ENCODE data around the gene LRRC8A. TPM values are rescaled to one million over a fixed set of nuclear protein-coding genes. Genes with fewer than 3 reads are reported as not detected.

The LRRC8A gene
- 78.7 to 100 TPM (median 97.4 TPM) in 5 replicates for total RNA-seq (2022; extraction: Qiagen RNA extraction; ENCODE audit: low read depth)

DNA sequence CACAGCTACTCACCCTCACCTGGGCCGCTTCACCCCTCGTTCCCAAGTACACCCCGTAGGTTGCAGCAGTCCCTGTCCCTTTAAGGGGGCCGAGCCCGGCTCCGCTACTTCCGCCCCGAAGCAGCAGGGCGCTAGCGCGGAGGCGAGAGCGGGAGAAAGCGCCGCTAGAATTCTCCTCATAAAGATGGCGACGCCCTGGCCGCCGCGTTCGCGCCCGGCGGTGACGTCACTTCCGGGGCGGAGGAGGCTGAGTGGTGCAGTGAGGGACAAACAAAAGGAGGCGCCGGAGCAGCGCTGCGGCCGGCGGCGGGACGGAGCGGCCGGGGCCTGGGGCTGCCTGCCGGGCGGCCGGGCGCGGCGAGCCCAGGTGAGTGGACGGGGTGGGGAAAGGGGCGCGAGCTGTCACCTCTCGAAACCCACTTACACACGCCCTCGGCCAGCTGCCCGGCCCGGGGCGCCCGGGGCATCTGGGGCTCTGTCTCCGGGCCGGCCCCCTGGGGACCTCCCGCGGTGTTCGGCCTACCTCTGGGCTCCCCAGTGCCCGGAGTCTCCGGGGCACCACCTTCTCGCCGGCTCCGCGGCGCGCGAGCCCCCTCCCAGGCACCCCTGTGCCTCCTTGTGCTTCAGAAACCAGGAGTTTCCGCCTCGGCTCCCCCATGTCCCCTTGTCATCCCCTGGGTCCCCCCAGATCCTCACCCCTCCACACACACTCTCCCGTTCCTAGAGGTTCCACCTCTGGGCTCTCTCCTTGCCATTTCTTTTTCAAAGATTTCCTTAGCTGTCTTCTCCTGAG is at the start of gene LRRC8A, which contains the start of gene KYAT1:
Gene LRRC8A, plus strand, starts transcription at position 250 of the 793 bp plus-strand sequence. CDS start 25,032 bp downstream, outside the sequence.
Gene KYAT1, minus strand, starts transcription at position 67 of the 793 bp plus-strand sequence. CDS start 36,545 bp downstream, outside the sequence.

DNA sequence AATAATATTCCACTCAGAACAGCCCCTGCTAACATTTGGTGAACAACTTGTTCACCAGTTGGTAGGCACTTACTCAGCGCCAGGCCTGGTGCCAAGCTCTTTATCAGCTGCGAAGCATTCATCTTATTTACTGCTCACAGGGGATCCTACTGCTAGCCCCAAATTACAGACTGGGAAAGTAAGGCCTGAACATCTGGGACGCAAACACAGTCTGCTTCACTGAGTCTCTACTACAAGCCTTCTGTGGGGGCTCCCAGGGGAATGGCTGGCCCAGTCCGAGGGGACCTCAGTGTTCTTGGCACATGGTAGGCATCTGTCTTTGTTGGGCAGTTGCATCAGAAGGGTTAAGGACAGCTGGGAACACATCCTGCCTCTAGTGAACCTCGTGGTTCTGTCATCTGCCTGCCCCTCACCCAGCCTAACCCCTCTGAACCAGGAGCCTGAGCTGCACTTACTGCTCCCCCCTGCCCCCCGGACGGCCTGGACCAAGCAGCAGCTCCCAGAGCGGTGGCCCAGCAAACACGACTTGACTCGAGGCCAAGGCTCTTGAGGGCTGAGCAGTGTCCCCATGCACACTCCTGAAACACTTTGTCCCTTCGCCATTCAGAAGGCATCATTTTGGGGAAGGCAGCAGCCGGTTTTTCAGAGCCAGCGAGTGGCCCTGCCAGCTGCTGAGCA is 38.6 kb downstream of the LRRC8A start, which contains the start of gene PHYHD1:
Gene PHYHD1, plus strand, starts transcription at position 602 of the 678 bp plus-strand sequence. CDS start 1,342 bp downstream, outside the sequence.

DNA sequence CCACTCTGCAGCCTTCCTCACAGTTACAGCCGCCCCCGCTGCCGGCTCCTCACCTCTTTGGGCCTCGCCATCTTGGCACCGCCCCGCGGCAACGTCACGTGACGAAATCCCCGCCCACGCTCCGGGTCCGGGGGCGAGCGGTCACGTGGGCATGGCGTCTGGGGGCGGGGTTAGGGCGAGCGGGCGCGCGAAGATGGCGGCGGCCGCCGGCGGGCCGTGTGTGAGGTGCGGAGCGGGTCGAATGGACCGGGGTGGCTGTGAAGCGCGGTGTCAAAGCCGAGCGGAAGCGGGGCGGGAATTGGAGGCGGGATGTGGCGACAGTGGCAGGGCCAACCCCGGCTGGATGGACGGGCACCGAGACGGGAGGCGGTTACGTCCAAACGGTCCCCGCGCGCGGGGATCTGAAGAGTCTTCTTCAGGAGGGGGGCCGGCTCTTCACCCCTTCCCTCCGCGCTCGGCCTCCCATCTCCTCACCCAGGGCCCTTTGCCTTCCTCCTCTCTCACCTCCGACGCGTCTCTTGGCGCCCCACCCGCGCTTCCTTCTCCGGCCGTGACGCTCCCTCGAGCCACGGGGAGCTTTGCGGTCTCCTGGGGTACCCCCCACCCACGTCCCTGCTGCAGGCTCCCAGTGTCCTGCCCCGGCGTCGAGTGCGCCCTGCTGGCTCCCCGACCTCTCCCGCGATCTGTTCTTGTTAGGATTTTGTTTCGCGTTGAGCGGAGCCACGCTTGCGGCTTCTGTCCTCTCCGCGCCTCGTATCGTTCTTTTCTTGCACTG is 65.8 kb downstream of the LRRC8A start, which contains the start of the genes DOLK and NUP188:
Gene DOLK, minus strand, starts transcription at position 77 of the 775 bp plus-strand sequence. CDS start 300 bp downstream, outside the sequence.
Gene NUP188, plus strand, starts transcription at position 173 of the 775 bp plus-strand sequence. Its CDS starts 21 bp downstream, at position 194.

Other genes starting within 250 kb of the LRRC8A start
- 98.2 to 144 TPM (median 134 TPM) in 5 replicates for gene DYNC2I2, start 225.3 kb upstream of the LRRC8A start, total RNA-seq (2022; extraction: Qiagen RNA extraction; ENCODE audit: low read depth)
- 403 to 440 TPM (median 413 TPM) in 5 replicates for gene SET, start 192.9 kb upstream of the LRRC8A start, total RNA-seq (2022; extraction: Qiagen RNA extraction; ENCODE audit: low read depth)
- gene PKN3, start 179.6 kb upstream of the LRRC8A start, total RNA-seq (2022; extraction: Qiagen RNA extraction; ENCODE audit: low read depth), result 13.4 to 17.1 TPM (median 14.7 TPM) in 5 replicates
- 71.9 to 93.4 TPM (median 92.8 TPM) in 5 replicates for gene ZDHHC12, start 158.0 kb upstream of the LRRC8A start, total RNA-seq (2022; extraction: Qiagen RNA extraction; ENCODE audit: low read depth)
- gene ZER1, start 110.2 kb upstream of the LRRC8A start, total RNA-seq (2022; extraction: Qiagen RNA extraction; ENCODE audit: low read depth), result 11.4 to 16.4 TPM (median 15.2 TPM) in 5 replicates
- gene TBC1D13, start 94.9 kb upstream of the LRRC8A start, total RNA-seq (2022; extraction: Qiagen RNA extraction; ENCODE audit: low read depth), result 17.8 to 20.8 TPM (median 19.9 TPM) in 5 replicates
- 18.0 to 35.4 TPM (median 30.6 TPM) in 5 replicates for gene ENDOG, start 63.6 kb upstream of the LRRC8A start, total RNA-seq (2022; extraction: Qiagen RNA extraction; ENCODE audit: low read depth)
- gene SPOUT1, start 52.3 kb upstream of the LRRC8A start, total RNA-seq (2022; extraction: Qiagen RNA extraction; ENCODE audit: low read depth), result 18.2 to 48.5 TPM (median 40.7 TPM) in 5 replicates
- 9.6 to 12.9 TPM (median 11.2 TPM) in 5 replicates for gene KYAT1, start 183 bp upstream of the LRRC8A start, total RNA-seq (2022; extraction: Qiagen RNA extraction; ENCODE audit: low read depth)
- 0.48 TPM in 1 of 5 replicates, not detected in the others for gene PHYHD1, start 38.8 kb downstream of the LRRC8A start, total RNA-seq (2022; extraction: Qiagen RNA extraction; ENCODE audit: low read depth)
- gene DOLK, start 65.5 kb downstream of the LRRC8A start, total RNA-seq (2022; extraction: Qiagen RNA extraction; ENCODE audit: low read depth), result 33.4 to 41.3 TPM (median 36.7 TPM) in 5 replicates
- 37.0 to 45.2 TPM (median 38.9 TPM) in 5 replicates for gene NUP188, start 65.6 kb downstream of the LRRC8A start, total RNA-seq (2022; extraction: Qiagen RNA extraction; ENCODE audit: low read depth)
- 33.8 to 53.5 TPM (median 49.7 TPM) in 5 replicates for gene SH3GLB2, start 146.2 kb downstream of the LRRC8A start, total RNA-seq (2022; extraction: Qiagen RNA extraction; ENCODE audit: low read depth)
- 13.3 to 15.5 TPM (median 13.5 TPM) in 5 replicates for gene MIGA2, start 154.5 kb downstream of the LRRC8A start, total RNA-seq (2022; extraction: Qiagen RNA extraction; ENCODE audit: low read depth)
- 16.6 to 21.1 TPM (median 18.2 TPM) in 5 replicates for gene DOLPP1, start 199.0 kb downstream of the LRRC8A start, total RNA-seq (2022; extraction: Qiagen RNA extraction; ENCODE audit: low read depth)
- 23.0 to 31.3 TPM (median 28.3 TPM) in 5 replicates for gene CRAT, start 228.7 kb downstream of the LRRC8A start, total RNA-seq (2022; extraction: Qiagen RNA extraction; ENCODE audit: low read depth)
- 112 to 138 TPM (median 134 TPM) in 5 replicates for gene PTPA, start 229.3 kb downstream of the LRRC8A start, total RNA-seq (2022; extraction: Qiagen RNA extraction; ENCODE audit: low read depth)